ENCODE data around the gene ZNF804B. TPM values are rescaled to one million over a fixed set of nuclear protein-coding genes. Genes with fewer than 3 reads are reported as not detected.

ZNF804B gene
- total and polyA plus RNA-seq, 9 of the 15 experiments (the other 6 are each of a cell fraction or from before 2014, with no cell fraction given), result 0.04 to 0.22 (median 0.09) TPM; not detected in 6

DNA sequence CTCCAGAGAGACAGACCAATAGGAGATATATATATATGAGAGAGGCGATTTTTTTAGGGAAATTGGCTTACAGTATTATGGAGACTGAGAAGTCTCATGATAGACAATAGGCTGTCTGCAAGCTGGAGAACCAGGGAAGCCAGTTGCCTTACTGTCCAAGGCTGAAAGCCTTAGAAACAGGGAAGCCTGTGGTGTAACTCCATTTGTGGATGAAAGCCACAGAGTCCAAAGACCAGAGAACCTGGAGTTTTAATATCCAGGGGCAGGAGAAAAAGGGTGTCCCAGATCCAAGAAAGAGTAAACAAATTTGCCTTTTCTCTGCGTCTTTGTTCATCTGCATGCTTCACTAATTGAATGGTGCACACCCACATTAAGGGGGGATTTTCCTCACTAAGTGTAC, 107.7 kb downstream of the ZNF804B start:
- Histone ChIP-seq H3K27me3 (ENCODE audit: control insufficient read depth in 2 of 2, insufficient read depth in 2 of 2, low read length in 2 of 2) (no peaks in the 10 kb centered on the region), H3K27ac (ENCODE audit: extremely low read depth, low read depth, low read length) (no peak overlapping the region), H3K4me2 (ENCODE audit: insufficient read depth, low read length) (no peak overlapping the region), H3K9ac (ENCODE audit: insufficient read depth in 1 of 2, low read depth in 2 of 2, low read length in 2 of 2) (no peak overlapping the region), H3K4me1 (replicated peaks in 1 of 2; ENCODE audit: control insufficient read depth in 2 of 2, insufficient read depth in 2 of 2, low read length in 2 of 2) (no peaks in the 10 kb centered on the region), H3K36me3 (ENCODE audit: control insufficient read depth, insufficient read depth, low read length) (no peaks in the 10 kb centered on the region), H3K79me2 (ENCODE audit: control insufficient read depth, insufficient read depth, low read length) (no peaks in the 10 kb centered on the region), H3K9me3 (replicated peaks; ENCODE audit: control insufficient read depth, insufficient read depth, low read depth, low read length) (no peaks in the 10 kb centered on the region), H4K20me1 (replicated peaks; ENCODE audit: control insufficient read depth, insufficient read depth, low read length) (no peaks in the 10 kb centered on the region), H3K9me1 (ENCODE audit: control insufficient read depth, insufficient read depth, low read length) (no peaks in the 10 kb centered on the region), H2AFZ (ENCODE audit: low read depth, low read length) (no peak overlapping the region), H3K4me3 (no peak overlapping the region)
- ATAC-seq, result no peak
- no TSS peak for BruUV-seq (replicated peaks)
- FAIRE-seq, result no peak
- TF ChIP-seq, protein P1, sequence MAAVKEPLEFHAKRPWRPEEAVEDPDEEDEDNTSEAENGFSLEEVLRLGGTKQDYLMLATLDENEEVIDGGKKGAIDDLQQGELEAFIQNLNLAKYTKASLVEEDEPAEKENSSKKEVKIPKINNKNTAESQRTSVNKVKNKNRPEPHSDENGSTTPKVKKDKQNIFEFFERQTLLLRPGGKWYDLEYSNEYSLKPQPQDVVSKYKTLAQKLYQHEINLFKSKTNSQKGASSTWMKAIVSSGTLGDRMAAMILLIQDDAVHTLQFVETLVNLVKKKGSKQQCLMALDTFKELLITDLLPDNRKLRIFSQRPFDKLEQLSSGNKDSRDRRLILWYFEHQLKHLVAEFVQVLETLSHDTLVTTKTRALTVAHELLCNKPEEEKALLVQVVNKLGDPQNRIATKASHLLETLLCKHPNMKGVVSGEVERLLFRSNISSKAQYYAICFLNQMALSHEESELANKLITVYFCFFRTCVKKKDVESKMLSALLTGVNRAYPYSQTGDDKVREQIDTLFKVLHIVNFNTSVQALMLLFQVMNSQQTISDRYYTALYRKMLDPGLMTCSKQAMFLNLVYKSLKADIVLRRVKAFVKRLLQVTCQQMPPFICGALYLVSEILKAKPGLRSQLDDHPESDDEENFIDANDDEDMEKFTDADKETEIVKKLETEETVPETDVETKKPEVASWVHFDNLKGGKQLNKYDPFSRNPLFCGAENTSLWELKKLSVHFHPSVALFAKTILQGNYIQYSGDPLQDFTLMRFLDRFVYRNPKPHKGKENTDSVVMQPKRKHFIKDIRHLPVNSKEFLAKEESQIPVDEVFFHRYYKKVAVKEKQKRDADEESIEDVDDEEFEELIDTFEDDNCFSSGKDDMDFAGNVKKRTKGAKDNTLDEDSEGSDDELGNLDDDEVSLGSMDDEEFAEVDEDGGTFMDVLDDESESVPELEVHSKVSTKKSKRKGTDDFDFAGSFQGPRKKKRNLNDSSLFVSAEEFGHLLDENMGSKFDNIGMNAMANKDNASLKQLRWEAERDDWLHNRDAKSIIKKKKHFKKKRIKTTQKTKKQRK (IDR thresholded peaks at IDR 0.05; ENCODE audit: borderline replicate concordance, low read depth, low read length), result no peak
- TF ChIP-seq, protein P2, sequence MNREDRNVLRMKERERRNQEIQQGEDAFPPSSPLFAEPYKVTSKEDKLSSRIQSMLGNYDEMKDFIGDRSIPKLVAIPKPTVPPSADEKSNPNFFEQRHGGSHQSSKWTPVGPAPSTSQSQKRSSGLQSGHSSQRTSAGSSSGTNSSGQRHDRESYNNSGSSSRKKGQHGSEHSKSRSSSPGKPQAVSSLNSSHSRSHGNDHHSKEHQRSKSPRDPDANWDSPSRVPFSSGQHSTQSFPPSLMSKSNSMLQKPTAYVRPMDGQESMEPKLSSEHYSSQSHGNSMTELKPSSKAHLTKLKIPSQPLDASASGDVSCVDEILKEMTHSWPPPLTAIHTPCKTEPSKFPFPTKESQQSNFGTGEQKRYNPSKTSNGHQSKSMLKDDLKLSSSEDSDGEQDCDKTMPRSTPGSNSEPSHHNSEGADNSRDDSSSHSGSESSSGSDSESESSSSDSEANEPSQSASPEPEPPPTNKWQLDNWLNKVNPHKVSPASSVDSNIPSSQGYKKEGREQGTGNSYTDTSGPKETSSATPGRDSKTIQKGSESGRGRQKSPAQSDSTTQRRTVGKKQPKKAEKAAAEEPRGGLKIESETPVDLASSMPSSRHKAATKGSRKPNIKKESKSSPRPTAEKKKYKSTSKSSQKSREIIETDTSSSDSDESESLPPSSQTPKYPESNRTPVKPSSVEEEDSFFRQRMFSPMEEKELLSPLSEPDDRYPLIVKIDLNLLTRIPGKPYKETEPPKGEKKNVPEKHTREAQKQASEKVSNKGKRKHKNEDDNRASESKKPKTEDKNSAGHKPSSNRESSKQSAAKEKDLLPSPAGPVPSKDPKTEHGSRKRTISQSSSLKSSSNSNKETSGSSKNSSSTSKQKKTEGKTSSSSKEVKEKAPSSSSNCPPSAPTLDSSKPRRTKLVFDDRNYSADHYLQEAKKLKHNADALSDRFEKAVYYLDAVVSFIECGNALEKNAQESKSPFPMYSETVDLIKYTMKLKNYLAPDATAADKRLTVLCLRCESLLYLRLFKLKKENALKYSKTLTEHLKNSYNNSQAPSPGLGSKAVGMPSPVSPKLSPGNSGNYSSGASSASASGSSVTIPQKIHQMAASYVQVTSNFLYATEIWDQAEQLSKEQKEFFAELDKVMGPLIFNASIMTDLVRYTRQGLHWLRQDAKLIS (CRISPR knock-in tag; IDR thresholded peaks at IDR 0.05), result no peak
- TF ChIP-seq SP1 (CRISPR knock-in tag; IDR thresholded peaks at IDR 0.05) (no peak), POLR2AphosphoS2 (IDR thresholded peaks at IDR 0.05; ENCODE audit: low read length) (no peak), ZNF184 (CRISPR knock-in tag; IDR thresholded peaks at IDR 0.05) (no peak), SAFB2 (IDR thresholded peaks at IDR 0.05; ENCODE audit: borderline replicate concordance, low read depth, low read length, severe bottlenecking) (no peak), CTBP1 (IDR thresholded peaks at IDR 0.05; ENCODE audit: borderline replicate concordance) (no peak)
- intact Hi-C loops (cut with micrococcal nuclease), result no loop called here
- POLR2A ChIA-PET, result no interaction called here
- no peak for DNase-seq (ENCODE audit: extremely low read depth in 1 of 4, low spot score in 3 of 4)
- CTCF ChIA-PET (ENCODE audit: low intra/inter-chr PET ratio), result no interaction called here
- in situ Hi-C loops (cut with MboI), result no loop called here
- 0% methylated on average over 2 of the region's 2 CpGs for WGBS (ENCODE audit: insufficient coverage, low coverage, missing lambda C conversion rate)

Data from K562 (cell line).